Measurements from ENCODE around the gene AEBP1. TPM values are rescaled to one million over a fixed set of nuclear protein-coding genes. Genes with fewer than 3 reads are reported as not detected.

AEBP1 gene
- polyA plus RNA-seq, 10 donors, result 58.9 to 135 (median 84.9) TPM

DNA sequence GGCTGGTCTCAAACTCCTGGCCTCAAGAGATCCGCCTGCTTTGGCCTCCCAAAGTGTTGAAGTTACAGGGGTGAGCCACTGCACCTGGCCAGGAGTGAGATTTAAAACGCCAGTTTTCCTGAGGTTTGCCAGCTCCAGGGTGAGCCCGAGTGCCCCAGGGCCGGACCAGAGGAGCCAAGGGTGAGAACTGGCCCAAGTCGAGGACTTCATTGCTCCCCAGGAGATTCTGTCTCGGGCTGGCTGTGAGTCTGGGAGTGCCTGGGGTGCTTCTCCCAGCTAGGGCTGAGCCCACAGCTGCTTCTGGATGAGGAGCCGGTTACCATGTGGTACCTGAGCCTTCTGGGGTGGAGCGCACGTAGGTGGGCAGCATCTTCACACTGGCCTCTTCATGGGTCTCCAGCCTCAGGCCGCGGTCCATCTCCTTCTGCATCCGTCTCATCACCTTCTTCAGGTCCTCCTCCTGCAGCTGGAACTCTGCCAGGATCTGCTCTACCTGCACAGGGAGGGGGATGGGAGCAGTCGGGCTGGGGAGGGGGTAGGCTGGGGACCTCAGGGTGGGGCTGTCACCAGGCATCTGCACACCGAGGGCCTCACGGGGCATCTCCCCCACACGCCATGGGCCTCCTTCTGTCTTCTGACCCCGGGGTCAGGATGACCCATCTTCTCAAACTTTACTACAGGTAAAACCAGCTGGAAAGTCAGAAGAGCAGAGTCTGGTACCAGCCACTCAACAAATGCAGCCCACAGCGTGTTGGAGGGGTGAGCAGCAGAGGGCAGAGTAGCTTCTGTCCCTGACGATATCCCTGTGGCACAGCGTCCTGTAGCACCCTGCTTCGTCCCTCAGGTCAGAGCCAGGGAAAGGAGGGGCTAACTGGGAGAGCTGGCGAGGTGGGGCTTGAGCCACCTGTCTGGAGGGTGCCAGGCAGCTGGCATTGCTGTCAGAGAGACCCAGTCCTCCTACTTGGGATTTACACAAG, 49.1 kb downstream of the AEBP1 start:
- DNase-seq, result no peak

DNA sequence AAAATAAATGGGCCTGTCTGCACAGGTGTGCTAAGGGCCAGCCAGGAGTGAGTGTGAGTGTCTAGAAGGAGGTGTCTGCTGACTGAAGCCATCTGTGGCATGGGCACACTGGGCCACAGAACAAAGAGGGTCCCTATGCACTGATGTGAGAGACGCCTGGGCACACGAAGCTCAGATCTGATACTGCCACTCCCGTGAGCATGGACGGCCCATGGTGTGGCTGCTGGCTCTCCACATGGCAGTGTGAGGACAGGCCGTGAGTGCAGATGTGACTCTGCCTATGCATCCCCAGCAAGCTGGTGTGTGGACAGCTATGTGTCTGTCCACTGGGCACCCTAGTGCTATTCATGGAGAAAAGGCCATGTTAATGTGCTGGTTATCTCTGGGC, 49.8 kb downstream of the AEBP1 start:
- DNase-seq, result no peak

DNA sequence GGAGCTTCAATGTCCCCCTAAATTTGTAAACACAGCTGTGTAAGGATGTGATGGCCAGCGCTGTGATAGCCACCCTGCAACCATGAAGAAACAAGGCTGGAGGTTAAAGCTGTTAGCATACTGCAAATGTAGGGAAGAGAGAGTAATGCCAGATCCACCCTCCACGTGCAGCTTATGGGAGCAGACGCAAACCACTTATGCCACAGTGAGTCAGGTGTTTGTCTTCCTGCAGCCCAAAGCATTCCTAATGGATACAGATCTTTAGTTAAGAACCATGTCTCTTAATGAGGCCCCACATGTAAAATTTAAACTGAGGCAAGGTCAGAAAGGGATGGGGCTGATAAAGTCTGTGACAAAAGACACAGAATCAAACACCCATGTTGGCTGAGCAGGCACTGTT, 50.6 kb downstream of the AEBP1 start:
- no peak for DNase-seq

DNA sequence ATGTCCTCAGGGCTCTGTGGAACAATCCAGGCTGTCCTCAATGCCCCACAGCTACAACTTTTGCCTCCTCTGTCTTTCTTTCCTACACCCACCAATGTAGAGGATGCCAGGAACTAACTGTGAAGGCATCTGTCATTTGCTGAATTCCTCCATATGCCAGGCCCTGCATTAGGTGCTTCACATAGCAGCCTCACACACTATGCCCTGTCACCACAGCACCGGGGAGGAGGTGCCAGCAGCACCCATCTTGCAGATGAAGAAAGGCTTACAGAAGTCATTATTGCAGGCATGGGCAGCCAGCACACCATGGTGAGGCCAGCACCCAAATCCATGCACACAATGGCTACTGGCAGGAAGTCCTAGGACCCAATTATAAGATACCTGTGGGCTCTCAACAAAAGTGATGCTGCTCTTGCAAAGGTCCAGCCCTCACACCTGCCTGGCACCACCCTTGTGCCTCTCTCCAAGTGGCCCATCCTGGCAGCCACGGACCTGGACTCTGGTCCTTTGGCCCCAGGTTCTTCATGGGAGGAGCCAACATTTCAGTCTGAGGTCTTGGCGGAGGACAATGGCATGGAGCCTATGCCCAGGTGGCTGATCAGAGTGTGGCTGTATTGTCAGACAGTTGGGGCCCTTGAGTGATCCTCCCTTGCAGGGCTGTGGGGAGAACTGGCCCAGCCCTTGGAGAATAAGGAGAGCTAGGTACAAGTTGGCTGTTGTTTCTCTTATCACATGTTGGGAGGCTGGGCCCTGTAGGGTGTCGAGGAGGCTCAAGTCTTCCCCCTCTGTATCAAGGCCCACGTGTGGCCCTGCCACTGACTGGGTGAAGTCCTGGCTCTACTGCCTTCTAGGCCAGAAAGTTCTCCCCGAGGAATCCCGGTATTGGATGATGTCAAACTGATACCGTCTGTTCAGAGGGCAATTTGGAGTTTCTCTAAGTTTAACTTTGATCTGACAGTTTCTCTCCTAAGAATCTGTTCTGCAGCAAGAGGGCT, 51.3 kb downstream of the AEBP1 start:
- no peak for DNase-seq

DNA sequence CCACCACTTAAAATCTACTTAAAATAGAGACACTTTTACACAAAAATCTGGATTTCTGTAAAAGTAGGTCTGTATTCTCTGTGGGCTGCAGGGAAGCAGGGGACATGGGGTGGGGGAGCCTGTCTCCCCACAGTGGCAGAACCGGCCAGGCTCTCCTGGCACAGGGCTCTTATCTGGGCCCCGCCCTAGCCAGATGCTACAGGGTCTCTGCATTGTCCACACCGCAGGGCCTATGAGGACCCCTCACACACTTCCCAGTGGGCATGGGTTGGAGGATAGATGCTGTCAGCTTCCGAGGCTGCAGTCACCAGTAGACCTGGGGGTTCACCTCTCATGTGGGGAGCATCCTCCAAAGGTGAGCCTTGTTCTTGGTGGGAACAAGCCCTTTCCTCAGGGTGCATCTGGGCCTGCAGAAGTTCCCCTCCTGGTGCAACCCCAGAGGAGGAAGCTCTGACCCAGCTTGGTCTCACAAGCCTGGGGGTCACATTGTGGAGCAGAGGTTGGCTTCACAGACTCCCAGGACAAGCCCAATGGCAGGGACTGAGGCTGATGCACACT, 52.4 kb downstream of the AEBP1 start:
- DNase-seq, result no peak

DNA sequence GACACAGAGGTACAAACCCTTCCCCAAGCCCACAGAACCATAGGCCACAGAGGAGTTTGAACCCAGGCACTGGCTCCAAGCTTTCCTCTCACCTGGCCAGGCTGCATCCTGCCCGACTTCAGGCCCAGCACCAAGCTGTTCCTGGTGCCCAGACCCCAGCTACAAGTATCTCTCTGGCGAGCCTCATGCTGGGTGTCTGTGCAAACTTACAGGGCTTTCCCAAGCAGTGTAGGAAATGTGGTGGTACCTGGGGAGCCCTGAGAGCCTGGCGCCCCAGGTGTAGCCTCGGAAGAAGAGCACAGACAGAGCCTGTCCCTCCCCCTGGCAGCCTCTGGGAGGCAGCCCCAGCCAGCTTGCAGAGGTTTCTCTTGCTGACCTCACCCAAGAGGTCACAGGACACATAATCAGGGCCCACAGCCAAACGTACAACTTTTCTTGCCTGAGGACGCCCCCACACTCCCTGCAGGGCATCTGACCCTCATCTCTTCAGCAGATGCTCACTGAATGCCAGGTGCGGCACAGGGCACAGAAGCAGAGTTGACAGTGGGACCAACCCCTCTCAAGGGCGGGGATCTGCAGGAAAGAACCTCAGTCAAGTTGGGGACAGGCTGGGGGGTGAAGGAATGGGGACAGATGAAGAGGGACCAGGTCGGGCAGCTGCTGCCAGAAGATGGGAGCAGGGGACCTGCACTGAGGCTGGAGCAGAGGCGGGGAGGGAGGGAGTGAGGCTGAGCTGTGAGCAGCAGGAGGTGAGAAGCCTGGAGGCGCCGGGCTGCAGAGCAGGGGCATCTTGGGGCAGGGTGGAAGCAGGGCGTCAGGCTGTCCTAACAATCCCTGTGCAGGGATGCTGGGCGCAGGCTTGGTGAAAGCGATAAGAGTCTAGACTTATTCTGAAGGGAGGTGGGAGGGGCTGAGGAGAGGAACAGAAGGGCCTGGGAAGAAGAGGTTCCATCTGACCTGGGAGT, 53.3 kb downstream of the AEBP1 start:
- no peak for DNase-seq

DNA sequence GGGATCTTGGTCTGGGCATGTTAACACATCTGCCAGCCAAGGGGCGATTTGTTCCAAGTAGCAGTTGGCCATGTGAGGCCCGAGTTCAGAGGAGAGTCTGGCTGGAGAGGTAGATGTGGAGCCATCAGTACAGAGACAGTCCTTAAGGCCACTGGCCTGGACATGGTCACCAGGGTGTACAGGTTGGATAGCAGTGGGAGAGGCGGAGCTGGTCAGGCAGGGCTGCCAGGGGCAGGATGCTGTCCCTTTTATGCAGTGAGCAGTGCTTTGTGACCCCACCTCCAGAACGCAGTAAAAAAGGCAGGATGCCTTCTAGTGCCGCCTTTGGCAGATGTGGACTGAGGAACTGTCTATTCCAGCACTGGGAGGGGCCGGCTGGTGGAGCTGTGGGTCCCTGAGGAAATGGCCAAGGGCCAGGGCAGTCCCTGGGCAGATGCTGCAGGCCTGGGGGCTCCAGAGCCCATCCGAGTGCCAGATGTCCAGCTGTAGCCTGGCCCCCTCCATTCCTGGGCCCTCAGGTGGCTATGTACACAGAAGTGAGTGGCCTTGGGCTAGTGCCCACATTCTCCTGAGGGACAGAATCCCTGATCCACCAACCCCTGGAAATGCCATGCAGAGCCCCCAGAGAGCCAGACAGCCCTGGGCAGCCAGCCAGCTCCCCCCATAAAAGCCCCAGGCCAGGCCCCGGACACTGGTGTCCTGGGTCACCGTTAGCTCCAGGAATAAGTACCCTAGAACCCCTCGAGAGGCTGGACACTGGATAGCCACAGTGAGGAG, 54.1 kb downstream of the AEBP1 start:
- no peak for DNase-seq

DNA sequence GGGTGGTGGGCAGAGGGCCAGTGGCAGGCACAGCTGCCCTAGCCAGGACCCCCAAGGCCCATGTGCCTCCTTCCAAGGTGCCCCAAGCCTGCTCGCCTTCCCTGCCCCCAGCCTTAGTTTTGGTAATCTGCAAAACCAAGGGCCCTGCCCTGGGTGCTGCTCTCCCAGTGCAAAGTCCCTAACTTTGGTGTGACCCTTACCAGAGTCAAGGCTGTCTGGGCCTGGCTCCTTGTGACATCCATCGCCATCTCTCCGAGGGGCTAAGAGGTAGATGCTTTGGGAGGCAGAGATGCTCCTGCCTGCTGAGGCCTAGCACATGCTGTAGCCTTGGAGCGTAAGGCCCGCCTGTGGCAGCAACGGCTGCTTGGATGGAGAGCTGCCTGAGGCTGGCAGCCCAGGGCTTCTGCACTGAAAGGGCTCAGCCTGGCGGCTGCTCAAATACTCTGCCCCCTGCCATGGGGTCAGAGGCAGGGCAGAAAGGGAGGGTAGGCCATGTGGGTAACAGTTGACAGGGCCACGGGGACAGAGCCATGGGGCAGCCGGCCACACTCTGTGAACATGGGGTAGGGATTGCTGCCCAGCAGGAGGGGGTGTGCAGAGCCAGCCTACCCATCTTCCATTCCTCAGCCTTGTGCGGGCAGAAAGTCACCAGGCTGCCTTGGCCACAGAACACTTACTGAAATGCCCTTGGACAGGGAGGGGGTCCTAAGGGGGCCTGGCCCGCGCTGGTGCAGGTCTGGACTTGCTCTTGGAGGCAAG, 54.9 kb downstream of the AEBP1 start:
- DNase-seq, result no peak

DNA sequence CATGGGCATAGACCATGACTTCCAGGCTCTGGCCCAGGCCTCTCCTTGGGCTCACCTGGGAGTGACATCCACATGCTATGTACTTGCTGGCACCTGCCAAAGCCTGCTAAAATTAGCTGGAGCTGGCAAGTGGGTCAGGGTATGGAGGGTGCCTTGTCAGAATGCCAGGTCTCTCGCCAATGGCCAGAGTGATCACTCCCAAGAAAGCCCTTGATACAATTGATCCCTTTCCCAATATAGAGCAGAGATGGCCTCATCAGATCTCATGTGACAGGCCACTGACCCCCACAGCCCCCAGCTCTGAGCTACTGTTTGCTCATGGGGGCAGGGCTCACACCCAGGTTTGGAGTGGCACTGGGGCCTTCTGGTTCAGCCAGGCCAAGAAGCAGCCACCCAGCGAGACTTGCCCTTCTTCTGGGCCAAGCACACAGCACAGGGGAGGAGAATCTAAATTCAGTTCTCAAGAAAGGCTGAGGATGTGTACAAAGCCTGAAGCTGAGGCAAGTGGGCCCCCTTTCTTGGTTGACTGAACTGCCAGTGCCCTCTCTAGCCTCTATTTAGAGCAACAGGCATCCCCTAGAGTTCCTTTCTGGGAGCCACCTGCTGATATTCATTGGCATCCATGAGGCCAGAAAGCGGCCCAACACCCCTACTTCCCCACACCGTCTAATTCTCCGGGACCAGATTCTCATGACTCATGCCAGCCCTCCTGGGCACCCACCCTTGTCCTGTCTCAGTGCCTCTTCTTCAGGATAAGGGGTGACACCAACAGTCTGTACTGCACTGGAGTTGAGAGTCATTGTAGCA, 55.9 kb downstream of the AEBP1 start:
- no peak for DNase-seq

DNA sequence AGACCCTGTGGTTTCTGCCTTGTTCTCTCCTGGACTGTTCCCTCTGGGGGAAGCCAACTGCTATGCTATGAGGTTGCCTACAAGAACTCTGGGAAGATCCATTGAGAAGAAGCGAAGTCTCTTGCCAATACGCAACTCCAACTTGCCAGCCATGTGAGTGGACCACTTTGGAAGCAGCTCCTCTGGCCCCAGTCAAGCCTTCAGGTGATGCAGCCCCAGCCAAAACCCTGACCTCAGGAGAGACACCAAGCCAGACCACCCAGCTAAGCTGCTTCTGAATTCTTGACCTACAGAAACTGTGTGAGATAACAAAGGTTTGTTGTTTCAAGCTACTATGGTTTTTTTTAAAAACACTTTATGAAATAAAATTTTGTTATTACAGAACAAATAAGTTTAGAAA, 57.2 kb downstream of the AEBP1 start:
- no peak for DNase-seq

DNA sequence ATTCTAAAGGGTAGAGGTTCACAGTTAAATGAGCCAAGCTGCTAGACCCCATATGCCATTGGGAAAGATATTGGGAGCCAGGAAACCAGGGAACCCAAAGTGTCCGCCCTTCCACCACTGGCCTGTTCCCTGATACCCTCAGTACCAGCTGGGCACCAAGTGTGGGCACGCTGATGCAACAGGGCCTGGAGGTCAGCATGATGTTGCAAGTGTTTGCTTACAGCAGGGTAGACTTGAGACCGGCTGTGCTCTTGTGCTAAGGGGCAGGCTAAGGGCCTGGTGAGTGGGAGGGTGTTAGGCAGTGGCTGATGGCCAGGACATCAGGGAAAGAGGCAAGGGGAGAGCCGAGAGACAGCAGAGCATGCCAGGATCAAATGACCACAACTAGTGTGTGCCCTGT, 58.0 kb downstream of the AEBP1 start:
- no peak for DNase-seq

DNA sequence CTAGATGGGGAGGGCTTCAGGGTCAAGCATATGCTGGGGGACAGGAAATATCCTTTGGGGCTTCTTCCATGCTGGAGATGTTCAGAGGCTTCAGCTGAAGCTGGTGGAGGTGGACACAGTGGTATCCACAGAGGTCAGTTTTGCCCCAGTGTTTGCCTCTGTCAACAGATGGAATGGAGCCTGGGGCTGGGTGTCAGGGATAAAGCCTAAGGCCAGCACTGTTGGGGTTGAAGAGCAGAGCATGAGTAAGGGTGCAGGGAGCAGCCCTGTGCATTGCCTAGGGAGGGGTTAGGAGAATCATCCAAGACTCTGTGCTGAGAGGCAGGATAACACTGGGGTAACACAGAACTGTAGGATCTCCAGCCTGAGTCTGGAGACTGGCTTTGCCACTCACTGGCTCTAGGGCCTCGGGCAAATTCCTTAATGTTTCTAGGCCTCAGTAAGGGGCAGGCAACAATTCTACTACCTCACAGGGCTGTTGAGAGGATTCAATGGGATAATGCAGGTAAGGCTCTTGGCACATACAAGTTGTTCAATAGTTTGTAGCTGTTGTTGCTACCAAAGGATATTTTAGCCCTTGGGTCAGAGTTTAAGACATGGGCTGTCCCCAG, 58.7 kb downstream of the AEBP1 start:
- no peak for DNase-seq

DNA sequence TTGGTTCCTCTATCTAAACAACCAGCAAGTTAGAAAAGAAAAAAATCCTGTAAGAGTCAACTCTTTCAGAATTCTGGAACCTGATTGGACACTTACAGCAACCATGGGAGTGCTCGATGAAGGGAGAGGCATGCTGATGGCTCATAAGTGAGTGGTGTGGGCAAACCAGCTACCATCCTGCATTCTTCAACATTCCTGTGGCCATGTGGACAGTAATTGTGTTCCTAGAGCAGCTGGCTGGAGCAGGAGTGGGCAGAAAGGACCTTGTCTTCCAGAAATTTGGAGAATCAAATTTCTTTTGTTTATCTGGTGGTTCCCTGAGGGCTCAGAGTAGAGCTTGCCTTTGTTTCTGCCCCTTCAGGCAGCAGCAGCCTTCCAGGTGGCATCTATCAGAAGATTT, 59.4 kb downstream of the AEBP1 start:
- no peak for DNase-seq

Other genes starting within 250 kb of the AEBP1 start
- 10 to 100 TPM; 58.7 to 83.7 (median 71.9) TPM for gene MRPS24, start 234.8 kb upstream of the AEBP1 start, polyA plus RNA-seq (ENCODE audit: insufficient read length in 10 of 10)
- 10 to 100 TPM; 15.7 to 22.7 (median 20.4) TPM for gene URGCP, start 197.7 kb upstream of the AEBP1 start, polyA plus RNA-seq (ENCODE audit: insufficient read length in 10 of 10)
- gene UBE2D4, start 177.9 kb upstream of the AEBP1 start, polyA plus RNA-seq (ENCODE audit: insufficient read length in 10 of 10), result 10 to 100 TPM; 14.6 to 23.6 (median 20.4) TPM
- gene SPDYE1, start 106.4 kb upstream of the AEBP1 start, polyA plus RNA-seq (ENCODE audit: insufficient read length in 10 of 10), result 1 to 10 TPM in 3 of 10 donors, under 1 TPM in 7; 0.20 to 2.0 (median 0.73) TPM
- 10 to 100 TPM; 33.9 to 60.6 (median 44.6) TPM for gene DBNL, start 59.6 kb upstream of the AEBP1 start, polyA plus RNA-seq (ENCODE audit: insufficient read length in 10 of 10)
- gene PGAM2, start 38.8 kb upstream of the AEBP1 start, polyA plus RNA-seq (ENCODE audit: insufficient read length in 10 of 10), result 100 to 1,000 TPM; 100 to 285 (median 240) TPM
- gene POLM, start 21.8 kb upstream of the AEBP1 start, polyA plus RNA-seq (ENCODE audit: insufficient read length in 10 of 10), result 10 to 100 TPM in 9 of 10 donors, 1 to 10 TPM in 1; 9.3 to 18.8 (median 11.3) TPM
- 10 to 100 TPM; 61.0 to 89.1 (median 77.6) TPM for gene POLD2, start 19.2 kb downstream of the AEBP1 start, polyA plus RNA-seq (ENCODE audit: insufficient read length in 10 of 10)
- 10 to 100 TPM in 1 of 10 donors, 1 to 10 TPM in 9; 2.4 to 11.2 (median 5.4) TPM for gene MYL7, start 37.0 kb downstream of the AEBP1 start, polyA plus RNA-seq (ENCODE audit: insufficient read length in 10 of 10)
- 1 to 10 TPM; 2.5 to 4.8 (median 4.0) TPM for gene GCK, start 85.1 kb downstream of the AEBP1 start, polyA plus RNA-seq (ENCODE audit: insufficient read length in 10 of 10)
- 10 to 100 TPM; 62.1 to 80.3 (median 68.6) TPM for gene YKT6, start 96.6 kb downstream of the AEBP1 start, polyA plus RNA-seq (ENCODE audit: insufficient read length in 10 of 10)
- gene CAMK2B, start 221.2 kb downstream of the AEBP1 start, polyA plus RNA-seq (ENCODE audit: insufficient read length in 10 of 10), result 10 to 100 TPM in 8 of 10 donors, 1 to 10 TPM in 2; 4.0 to 19.0 (median 12.2) TPM